GM23248 (cell line): ENCODE data around the gene FBLIM1.

Experiments
- EZH2 ChIP-seq: fragments of 200-600 bp; sonication (generic); IDR thresholded peaks from 2 replicates; pipeline ENCODE4 v1.6.1; 2018; ENCODE audit warnings: antibody characterized with exemption, mild to moderate bottlenecking; ENCODE audit not compliant: insufficient read depth, poor library complexity, severe bottlenecking
- EZH2phosphoT487 ChIP-seq: fragments of 200-600 bp; sonication (generic); IDR thresholded peaks from 2 replicates; pipeline ENCODE4 v1.6.1; 2018; ENCODE audit warnings: antibody characterized with exemption, moderate library complexity, mild to moderate bottlenecking, low read depth; ENCODE audit not compliant: insufficient read depth

GRCh38 chr1:15816674-15817073 lies 58.1 kb downstream of the FBLIM1 start:
- TF ChIP-seq EZH2 = no peak
- no peak for TF ChIP-seq EZH2phosphoT487
